Endothelial cell of hepatic sinusoid (primary cell): Measurements from ENCODE around the gene ADCY2.

Experiments
- in situ Hi-C: cut with HindIII; loops from 2 replicates; pipeline ENCODE4 v1.10.0; 2017; ENCODE audit warnings: low sequenced_read_pairs

ADCY2 gene

DNA sequence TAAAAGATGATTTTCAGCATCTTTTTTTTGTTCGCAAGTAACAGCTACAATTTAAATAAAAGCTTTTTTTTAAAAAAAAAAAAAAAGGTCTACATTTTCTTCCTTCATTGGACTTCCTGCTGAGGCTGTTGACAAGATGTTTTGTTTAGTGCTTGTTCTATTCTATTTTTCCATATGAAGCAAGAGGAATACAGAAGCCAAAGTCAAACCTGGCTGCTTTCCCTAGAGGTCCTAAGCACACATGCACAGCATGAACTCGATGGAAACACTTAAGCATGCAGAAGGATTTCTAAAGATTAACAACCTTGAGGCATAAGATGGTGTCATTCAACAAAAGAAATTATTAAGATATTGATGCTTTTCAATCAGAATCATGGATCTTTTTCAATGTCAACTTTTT, 105.1 kb downstream of the ADCY2 start:
- in situ Hi-C loops = no loop called here

- in situ Hi-C loops = no loop called here
These were observed 107.6 kb downstream of the ADCY2 start for GRCh38 chr5:7503564-7503963.

DNA sequence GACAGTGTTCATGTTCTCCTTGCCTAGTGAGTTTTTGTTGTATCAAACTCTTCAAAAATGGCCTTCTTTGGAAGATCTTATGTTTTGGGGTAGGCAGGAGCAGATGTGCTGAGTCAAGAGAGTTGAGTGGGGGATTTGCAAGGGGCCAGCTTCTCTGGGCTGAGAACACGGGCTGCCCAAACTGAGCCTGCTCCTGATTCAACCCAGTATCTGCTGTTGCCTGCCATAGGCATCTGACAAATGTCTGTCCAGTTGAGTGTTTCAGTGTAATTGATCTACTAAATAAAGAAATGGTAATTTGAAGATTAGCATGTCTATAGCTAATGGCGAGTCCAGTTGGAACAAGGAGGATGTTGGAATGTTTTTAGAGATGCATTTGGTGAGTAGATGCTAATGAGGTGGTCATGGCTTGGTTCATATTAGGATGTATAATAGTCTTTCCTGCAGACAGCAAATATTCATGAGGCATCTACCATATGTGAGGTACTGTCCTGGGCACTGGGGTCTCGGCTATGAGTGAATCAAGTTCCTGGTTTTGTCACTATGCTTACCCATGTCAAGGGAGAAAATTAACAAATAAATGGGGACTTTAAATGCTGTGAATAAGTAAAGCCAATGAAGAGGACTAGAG, 119.5 kb downstream of the ADCY2 start:
- in situ Hi-C loops = no loop called here

GRCh38 chr5:7516253-7516652, 120.3 kb downstream of the ADCY2 start:
- in situ Hi-C loops = no loop called here

DNA sequence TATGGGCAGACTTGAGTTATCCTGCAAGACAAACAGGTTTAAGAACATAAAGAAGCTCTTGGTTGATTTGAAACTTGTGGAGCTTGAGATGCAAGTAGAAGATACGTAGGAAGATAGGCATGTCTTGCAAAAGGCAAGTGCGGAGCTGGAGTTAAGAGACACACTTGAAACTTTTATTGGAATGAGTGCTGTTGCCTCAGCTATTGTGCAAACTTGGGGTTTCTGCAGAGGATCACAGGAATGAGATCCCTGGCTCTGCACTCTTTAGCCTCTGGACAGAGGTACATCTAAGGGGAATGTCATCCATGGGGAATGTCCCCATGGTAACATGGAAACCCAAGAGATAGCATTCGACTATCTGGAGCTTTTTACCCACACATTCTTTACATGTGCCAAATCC, 121.1 kb downstream of the ADCY2 start:
- in situ Hi-C loops = no loop called here

DNA sequence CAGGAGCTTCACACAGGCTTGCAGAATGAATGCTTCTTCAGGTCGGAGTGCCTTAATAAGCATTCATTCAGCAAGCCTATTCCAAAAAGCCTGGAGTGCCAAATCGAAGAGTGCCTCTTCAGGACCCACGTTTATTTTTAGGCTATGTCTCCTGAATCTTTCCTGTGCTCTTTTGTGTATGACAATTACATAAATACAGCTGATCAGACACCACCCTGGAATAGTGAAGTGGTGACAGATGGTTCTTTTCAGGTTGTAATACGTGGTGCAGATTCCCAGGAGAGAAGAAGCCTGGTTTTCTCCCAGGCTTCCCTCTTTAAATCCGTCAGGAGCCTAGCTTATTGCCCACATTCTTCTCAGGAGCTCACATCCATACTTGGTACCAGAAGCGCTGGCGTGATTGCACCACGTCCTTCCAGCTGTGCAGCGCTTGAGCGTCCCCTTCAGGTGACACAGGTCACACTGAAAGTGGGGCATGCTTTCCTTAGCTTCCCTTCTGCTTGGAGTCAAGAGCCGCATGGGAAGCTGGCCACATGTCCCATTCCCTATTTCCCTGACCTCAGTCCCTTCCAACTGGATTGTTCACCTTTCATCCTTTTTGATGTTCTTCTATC, 123.1 kb downstream of the ADCY2 start:
- in situ Hi-C loops = no loop called here

- in situ Hi-C loops = no loop called here
These were observed 123.6 kb downstream of the ADCY2 start for GRCh38 chr5:7519564-7519963.

DNA sequence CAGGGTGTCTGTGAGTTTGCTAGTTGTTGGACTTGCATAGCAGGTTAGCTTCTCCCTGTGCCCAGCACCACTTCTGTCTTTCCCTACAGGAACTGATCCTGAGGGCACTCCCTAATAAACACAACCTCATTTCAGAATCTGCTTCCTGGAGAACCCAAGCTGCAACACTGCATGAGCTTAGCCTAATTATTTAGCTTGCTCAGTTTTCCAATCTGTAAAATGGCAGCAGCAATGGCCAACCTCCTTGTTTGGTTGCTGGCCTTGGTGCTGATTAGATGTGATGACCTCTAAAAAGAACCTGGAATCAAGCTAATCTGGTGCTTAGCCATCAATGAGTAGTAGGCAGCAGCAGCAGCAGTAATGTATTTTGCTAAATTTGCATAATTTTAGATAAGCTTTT, 133.9 kb downstream of the ADCY2 start:
- in situ Hi-C loops = no loop called here

GRCh38 chr5:7533941-7534340, 138.0 kb downstream of the ADCY2 start:
- in situ Hi-C loops = no loop called here

- in situ Hi-C loops = no loop called here
These were observed 138.6 kb downstream of the ADCY2 start for GRCh38 chr5:7534505-7534904.

- in situ Hi-C loops = no loop called here
These were observed 141.6 kb downstream of the ADCY2 start for GRCh38 chr5:7537573-7537972.

GRCh38 chr5:7539571-7539970, 143.6 kb downstream of the ADCY2 start:
- in situ Hi-C loops = no loop called here

GRCh38 chr5:7540736-7541485, 145.0 kb downstream of the ADCY2 start:
- in situ Hi-C loops = no loop called here

- in situ Hi-C loops = no loop called here
These were observed 146.0 kb downstream of the ADCY2 start for GRCh38 chr5:7541898-7542297.

DNA sequence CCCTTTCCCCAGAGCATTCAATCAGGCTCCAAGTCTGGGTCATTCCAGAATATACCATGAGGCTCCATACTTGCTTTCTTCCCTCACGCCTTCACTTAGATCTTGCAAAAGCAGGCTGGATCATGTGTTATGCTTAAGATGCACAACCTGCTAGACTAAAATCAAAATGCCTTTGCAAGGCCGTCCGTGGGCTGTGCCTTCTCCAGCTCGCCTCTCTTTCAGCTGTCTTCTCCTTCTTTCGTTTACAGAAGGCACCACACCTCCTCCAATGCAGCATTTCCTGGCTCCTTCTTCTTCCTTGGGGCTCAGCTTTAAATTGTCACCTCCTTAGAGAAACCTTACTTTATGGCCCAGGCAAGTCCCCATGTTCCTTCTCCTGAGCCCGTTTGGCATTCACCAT, 150.6 kb downstream of the ADCY2 start:
- in situ Hi-C loops = no loop called here

DNA sequence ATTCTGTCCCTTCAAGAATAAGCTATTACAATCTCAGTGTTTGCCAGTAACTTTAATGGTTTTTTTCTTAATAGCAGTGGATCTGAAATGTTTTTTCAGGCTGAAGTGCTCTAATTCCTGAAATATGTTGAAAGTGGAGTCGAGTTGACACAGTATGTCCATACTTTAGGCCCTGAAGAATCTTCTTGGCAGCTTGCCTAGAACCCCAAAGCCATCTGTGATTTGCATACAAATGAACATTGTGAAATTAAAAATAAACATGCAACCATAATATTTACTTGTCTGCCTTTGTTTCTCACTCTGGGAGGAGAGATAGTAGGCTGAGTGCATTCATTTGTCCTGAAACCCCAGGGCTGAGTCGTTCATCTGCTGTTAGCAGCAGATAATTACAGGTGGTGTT, 152.7 kb downstream of the ADCY2 start:
- in situ Hi-C loops = no loop called here

GRCh38 chr5:7565559-7565958, 169.6 kb downstream of the ADCY2 start:
- in situ Hi-C loops = no loop called here

- in situ Hi-C loops = no loop called here
These were observed 180.2 kb downstream of the ADCY2 start for GRCh38 chr5:7576023-7576715.

- in situ Hi-C loops = no loop called here
These were observed 181.4 kb downstream of the ADCY2 start for GRCh38 chr5:7577381-7577780.

GRCh38 chr5:7578071-7578470, 182.1 kb downstream of the ADCY2 start:
- in situ Hi-C loops = no loop called here

- in situ Hi-C loops = no loop called here
These were observed 188.8 kb downstream of the ADCY2 start for GRCh38 chr5:7584749-7585148.

DNA sequence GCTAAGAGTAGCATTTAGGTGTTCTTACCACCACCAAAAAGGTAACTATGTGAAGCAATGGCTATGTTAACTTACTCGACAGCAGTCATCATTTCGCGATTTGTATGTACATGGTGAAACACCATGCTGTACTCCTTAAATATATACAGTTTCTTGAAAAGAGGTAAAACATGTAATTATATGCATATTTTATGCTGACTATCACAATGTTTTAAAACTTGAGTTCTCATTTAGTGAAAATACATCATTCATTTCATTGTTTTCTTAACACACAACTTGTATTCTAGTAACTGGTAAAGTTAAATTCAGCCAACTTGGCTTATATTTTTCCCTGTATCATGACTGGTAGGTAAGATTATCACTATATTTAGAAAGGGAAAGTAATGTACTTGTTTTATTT, 189.9 kb downstream of the ADCY2 start:
- in situ Hi-C loops = no loop called here
